DMS 273 (cell line): ENCODE results near the gene FGF4.
A peak's percentile ranks its signal among the peaks of the same experiment; 100 is the strongest.

Experiments
- DNase-seq: peaks from one replicate; lab custom pipeline; 2025; ENCODE audit not compliant: unreplicated experiment; lab: John Stamatoyannopoulos, UW

FGF4 gene

GRCh38 chr11:69775163-69775755 lies at the start of gene FGF4:
Gene FGF4, minus strand, starts transcription at chr11:69775341. Its CDS starts 257 bp downstream, at chr11:69775084.
- DNase-seq = peak; percentile 18

GRCh38 chr11:69823641-69824265 lies 48.6 kb upstream of the FGF4 start:
- no peak for DNase-seq

GRCh38 chr11:69822676-69823494 lies 47.7 kb upstream of the FGF4 start:
- no peak for DNase-seq

- no peak for DNase-seq
These were observed 46.4 kb upstream of the FGF4 start for GRCh38 chr11:69821511-69822040.

- DNase-seq = no peak
These were observed 45.3 kb upstream of the FGF4 start for GRCh38 chr11:69820441-69820840.

GRCh38 chr11:69819541-69820070 lies 44.5 kb upstream of the FGF4 start:
- no peak for DNase-seq

- DNase-seq = peak; percentile 45
These were observed 43.7 kb upstream of the FGF4 start, which contains the start of gene FGF3 for GRCh38 chr11:69818603-69819441. Gene FGF3, minus strand, starts transcription at chr11:69819416. Its CDS starts 483 bp downstream, at chr11:69818933.

GRCh38 chr11:69818231-69818602 lies 43.1 kb upstream of the FGF4 start:
- DNase-seq = no peak

GRCh38 chr11:69817265-69818230 lies 42.4 kb upstream of the FGF4 start:
- DNase-seq = peak; percentile 32

- DNase-seq = no peak
These were observed 41.5 kb upstream of the FGF4 start for GRCh38 chr11:69816671-69817070.

GRCh38 chr11:69815973-69816372 lies 40.8 kb upstream of the FGF4 start:
- no peak for DNase-seq

GRCh38 chr11:69814902-69815301 lies 39.8 kb upstream of the FGF4 start:
- DNase-seq = no peak

- DNase-seq = no peak
These were observed 39.3 kb upstream of the FGF4 start for GRCh38 chr11:69814411-69814810.

GRCh38 chr11:69813839-69814238 lies 38.7 kb upstream of the FGF4 start:
- no peak for DNase-seq

- DNase-seq = no peak
These were observed 37.8 kb upstream of the FGF4 start for GRCh38 chr11:69812946-69813345.

GRCh38 chr11:69812256-69812655 lies 37.1 kb upstream of the FGF4 start:
- no peak for DNase-seq

GRCh38 chr11:69811431-69811830 lies 36.3 kb upstream of the FGF4 start:
- no peak for DNase-seq

- no peak for DNase-seq
These were observed 35.4 kb upstream of the FGF4 start for GRCh38 chr11:69810289-69811118.

- peak; percentile 45 for DNase-seq
These were observed 33.5 kb upstream of the FGF4 start for GRCh38 chr11:69808667-69809086.
